Measurements from ENCODE around the gene DNPH1.

DNPH1 gene

DNA sequence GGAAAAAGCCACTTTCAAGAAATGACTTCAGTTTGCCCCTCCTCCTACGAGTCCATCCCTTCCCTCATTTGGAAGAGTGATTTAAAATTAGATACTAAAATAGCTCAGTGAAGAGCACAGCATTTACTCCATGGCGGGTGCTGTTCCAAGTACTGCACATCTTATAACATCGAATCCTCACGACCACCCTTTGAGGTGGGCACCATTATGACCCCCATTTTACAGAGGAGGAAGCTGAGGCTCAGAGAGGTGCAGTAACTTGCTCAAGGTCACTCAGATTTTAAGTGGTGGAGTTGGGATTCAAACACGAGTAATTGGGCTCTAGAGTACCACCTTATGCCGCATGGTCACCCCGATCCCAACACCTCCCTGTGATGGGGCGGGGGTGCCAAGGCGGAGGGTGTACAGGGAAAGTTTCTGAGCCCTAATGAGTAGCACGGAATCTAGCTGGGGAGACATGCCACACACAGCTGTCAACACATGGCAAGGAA, 39.5 kb upstream of the DNPH1 start:
- H3K4me3 ChIP-seq (ENCODE audit: low read depth, low read length): no peak overlapping the region

DNA sequence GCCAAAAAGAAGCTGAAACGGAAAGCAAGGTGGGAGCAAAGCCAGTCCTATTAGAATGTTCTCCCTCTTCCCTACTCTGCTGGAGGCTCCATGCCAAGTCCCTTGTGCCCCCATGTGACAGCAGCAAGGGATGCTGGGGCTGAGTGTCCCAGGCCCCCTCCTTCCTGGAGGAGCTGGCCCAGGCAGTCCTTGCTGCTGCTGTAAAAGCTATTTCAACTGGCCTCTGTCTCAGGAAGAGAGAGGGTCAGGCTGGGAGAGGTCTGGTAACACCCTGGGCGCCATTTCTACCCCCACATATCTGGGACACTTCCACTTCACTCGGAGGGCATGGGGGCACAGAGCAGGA, 39.0 kb upstream of the DNPH1 start:
- TF ChIP-seq, protein P1, sequence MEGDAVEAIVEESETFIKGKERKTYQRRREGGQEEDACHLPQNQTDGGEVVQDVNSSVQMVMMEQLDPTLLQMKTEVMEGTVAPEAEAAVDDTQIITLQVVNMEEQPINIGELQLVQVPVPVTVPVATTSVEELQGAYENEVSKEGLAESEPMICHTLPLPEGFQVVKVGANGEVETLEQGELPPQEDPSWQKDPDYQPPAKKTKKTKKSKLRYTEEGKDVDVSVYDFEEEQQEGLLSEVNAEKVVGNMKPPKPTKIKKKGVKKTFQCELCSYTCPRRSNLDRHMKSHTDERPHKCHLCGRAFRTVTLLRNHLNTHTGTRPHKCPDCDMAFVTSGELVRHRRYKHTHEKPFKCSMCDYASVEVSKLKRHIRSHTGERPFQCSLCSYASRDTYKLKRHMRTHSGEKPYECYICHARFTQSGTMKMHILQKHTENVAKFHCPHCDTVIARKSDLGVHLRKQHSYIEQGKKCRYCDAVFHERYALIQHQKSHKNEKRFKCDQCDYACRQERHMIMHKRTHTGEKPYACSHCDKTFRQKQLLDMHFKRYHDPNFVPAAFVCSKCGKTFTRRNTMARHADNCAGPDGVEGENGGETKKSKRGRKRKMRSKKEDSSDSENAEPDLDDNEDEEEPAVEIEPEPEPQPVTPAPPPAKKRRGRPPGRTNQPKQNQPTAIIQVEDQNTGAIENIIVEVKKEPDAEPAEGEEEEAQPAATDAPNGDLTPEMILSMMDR (IDR thresholded peaks at IDR 0.05; ENCODE audit: low read depth, low read length, missing control alignments): no peak
- no peak overlapping the region for H3K4me3 ChIP-seq (ENCODE audit: low read depth, low read length)
- no peak for DNase-seq (ENCODE audit: low read depth)

More for the DNA sequence above, 39.5 kb upstream of the DNPH1 start:
- DNase-seq (ENCODE audit: low read depth): no peak
- TF ChIP-seq, protein P1 (IDR thresholded peaks at IDR 0.05; ENCODE audit: low read depth, low read length, missing control alignments): no peak

DNA sequence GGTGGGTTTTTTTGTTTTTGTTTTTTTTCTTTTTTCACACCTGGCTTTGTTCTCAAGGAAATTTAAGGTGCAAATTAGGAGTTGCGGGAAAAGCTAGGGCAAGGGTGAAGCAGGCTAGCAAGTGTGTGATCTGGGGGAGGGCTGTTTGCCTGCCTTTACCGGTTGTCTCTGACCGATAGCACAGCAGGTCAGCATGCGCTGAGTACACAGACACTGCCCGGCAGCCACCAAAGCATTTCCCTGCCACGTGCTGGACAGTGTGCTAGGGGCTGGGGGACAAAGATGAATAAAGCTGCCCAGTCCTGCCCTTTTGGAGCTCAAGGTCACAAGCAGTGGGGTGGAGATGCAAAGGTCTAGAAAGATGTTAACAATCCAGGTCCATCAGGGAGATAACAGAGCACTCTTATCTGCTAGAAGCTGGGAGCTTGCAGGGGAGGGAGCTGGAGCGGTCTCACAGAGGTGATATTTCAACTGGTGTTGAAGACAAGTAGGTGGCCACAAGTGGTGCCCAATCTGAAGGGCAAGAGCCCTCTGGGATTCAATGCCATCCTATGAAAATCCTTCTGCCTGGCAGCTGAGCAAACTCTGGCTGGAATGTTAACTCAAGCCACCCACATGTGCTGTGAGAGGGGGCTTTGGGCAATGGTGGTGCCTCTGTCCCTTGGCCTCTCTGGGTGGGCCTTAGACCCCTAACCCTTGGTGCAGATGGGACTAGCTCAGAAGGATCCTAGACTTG, 38.5 kb upstream of the DNPH1 start:
- H3K4me3 ChIP-seq (ENCODE audit: low read depth, low read length): no peak overlapping the region
- TF ChIP-seq, protein P1 (IDR thresholded peaks at IDR 0.05; ENCODE audit: low read depth, low read length, missing control alignments): no peak
- DNase-seq (ENCODE audit: low read depth): no peak

DNA sequence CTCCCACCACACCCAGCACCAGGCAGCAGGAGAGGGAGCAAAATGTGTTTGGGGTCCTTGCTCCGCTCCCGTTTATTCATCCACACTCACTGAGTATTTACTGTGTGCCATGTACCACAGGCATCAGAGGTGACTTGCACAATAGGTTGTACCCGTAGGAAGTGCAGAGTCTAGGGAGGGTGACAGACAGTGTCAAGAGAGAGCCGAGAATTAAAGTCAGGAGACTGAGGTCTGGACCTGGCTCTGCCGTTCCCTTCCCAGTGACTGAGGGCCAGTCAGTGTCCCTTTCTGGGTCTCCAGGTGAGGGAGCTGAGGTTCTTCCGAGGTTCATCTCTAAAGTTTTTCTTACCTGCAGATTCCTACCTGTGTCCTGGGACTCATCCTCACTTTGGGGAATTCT, 36.3 kb upstream of the DNPH1 start:
- DNase-seq (ENCODE audit: low read depth): no peak
- TF ChIP-seq, protein P1 (IDR thresholded peaks at IDR 0.05; ENCODE audit: low read depth, low read length, missing control alignments): no peak
- H3K4me3 ChIP-seq (ENCODE audit: low read depth, low read length): no peak overlapping the region

DNA sequence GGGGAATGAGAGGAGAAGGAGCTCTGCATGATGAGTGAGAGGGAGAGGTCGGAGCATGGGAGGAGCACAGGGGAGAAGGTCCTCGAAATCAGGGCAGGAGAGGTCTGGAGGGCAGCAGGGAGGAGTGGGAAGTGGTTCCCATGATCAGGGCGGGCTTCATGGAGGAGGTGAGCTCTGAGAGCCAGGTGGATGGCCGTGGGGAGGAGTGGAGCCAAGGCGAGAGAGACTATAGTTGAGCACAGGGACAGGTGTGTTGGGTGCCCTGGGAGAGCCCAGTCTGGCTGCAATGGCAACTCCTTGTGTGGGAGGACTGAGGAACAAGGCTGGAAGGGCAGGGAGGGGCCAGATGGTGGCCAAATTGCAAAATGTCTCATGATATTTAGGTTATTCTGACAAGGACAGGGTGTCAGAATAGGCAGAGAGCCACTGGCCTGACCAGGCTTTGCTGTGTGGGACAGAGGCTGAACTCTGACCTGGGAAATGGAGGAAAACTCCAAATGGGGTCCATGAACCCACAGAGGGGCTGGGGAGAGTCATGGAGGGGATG, 35.4 kb upstream of the DNPH1 start:
- H3K4me3 ChIP-seq (ENCODE audit: low read depth, low read length): no peak overlapping the region
- TF ChIP-seq, protein P1 (IDR thresholded peaks at IDR 0.05; ENCODE audit: low read depth, low read length, missing control alignments): no peak
- no peak for DNase-seq (ENCODE audit: low read depth)

DNA sequence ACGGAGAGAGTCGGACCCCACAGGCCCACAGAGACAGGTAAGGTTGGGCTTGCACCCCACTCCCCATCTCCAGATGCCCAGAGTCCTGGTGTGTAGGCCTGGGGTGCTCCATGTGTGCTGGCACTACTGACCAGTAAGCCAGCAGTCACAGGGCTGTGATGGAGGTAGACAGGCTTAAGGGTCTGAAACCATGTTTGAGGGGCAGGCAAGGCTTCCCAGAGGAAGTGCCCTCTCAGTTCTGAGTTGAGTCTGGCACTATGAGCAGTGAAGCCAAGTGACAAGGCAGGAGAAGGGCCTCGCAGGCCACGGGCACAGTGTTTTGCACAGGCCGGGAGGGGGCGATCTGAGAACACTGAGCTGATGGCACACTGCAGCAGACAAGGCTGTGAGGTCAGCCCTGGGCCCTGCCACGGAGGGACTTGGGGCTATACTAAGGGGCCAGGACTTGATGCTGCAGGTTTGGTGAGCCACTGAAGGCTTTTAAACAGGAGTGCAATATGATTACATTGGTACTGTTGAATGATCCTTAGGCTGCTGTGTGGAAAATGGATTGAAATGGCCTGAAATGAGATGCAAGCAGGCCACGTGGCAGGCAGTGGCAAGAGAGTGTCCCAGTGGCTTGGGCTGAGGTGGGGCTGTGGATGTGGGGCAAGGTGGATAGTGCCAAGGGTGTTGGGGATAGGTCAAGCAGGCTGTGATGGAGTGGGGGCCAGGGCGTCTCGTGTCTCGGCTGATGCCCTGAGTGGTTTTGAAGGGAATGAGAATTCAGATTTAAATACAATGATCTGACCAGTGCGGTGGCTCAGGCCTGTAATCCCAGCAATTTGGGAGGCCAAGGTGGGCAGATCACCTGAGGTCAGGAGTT, 34.3 kb upstream of the DNPH1 start:
- no peak overlapping the region for H3K4me3 ChIP-seq (ENCODE audit: low read depth, low read length)
- TF ChIP-seq, protein P1 (IDR thresholded peaks at IDR 0.05; ENCODE audit: low read depth, low read length, missing control alignments): peak; percentile 91
- DNase-seq (ENCODE audit: low read depth): peak; percentile 38
